AG09309 (cell line): ENCODE results near the gene PDCD7.

Experiments
- DNase-seq: peaks from one replicate; pipeline ENCODE4 v3.0.0-alpha.2; 2010; ENCODE audit warnings: low read depth
- H3K4me3 ChIP-seq: 2 replicates; pipeline ENCODE4 v1.5.1; 2011; ENCODE audit warnings: mild to moderate bottlenecking, low read depth, low read length, moderate library complexity; ENCODE audit not compliant: control insufficient read depth
- TF ChIP-seq, protein P1 (sequence below): IDR thresholded peaks from 2 replicates; pipeline ENCODE4 v1.5.1; 2011; ENCODE audit warnings: mild to moderate bottlenecking, low read depth, low read length, inconsistent platforms; ENCODE audit not compliant: insufficient read depth, control insufficient read depth; ENCODE audit errors: missing control alignments

PDCD7 gene

GRCh38 chr15:65072617-65073016, 61.0 kb downstream of the PDCD7 start:
- TF ChIP-seq, protein P1, sequence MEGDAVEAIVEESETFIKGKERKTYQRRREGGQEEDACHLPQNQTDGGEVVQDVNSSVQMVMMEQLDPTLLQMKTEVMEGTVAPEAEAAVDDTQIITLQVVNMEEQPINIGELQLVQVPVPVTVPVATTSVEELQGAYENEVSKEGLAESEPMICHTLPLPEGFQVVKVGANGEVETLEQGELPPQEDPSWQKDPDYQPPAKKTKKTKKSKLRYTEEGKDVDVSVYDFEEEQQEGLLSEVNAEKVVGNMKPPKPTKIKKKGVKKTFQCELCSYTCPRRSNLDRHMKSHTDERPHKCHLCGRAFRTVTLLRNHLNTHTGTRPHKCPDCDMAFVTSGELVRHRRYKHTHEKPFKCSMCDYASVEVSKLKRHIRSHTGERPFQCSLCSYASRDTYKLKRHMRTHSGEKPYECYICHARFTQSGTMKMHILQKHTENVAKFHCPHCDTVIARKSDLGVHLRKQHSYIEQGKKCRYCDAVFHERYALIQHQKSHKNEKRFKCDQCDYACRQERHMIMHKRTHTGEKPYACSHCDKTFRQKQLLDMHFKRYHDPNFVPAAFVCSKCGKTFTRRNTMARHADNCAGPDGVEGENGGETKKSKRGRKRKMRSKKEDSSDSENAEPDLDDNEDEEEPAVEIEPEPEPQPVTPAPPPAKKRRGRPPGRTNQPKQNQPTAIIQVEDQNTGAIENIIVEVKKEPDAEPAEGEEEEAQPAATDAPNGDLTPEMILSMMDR = no peak
- H3K4me3 ChIP-seq = no peak overlapping the region
- no peak for DNase-seq

DNA sequence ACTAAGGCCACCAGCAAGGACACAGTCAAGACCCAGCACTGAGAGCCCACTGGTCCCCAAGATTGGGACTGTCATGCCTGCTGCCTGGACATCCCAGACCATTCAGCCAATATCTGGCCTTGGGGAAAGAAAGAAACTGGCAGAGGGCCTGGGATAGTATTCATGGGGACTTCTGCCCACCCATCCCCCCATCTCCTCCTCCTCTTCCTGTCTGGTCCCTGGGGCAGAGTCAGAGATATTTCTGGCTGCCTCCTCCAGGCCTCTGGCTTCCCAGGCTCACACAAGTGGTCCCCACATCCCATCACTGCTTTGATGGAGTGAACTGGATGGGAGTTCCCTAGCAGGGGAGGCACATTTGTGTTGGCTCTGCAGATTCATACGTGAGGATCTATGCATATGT, 61.6 kb downstream of the PDCD7 start:
- H3K4me3 ChIP-seq = no peak overlapping the region
- no peak for DNase-seq
- TF ChIP-seq, protein P1 = no peak

DNA sequence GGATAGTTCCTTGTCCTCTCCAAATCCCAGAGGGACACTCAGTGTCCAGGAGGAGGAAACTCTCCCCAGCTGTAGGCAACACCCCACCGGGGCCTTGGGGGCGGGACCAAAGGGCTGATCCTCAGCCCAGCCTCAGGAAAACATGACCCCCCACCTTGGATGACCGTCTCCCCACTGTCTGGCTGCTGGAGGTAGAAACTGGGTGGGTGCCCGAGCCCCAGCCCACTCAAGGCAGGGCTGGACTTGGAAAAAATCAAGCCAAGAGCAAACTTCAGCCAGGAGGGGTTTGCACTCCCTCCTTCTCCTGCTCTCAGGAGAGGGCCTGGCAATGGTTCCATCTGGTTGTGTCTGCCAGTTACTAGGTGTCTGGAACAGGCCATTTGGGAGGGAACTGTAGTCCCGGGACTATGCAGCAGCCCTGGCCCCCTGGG, 62.2 kb downstream of the PDCD7 start:
- TF ChIP-seq, protein P1 = no peak
- no peak overlapping the region for H3K4me3 ChIP-seq
- no peak for DNase-seq

GRCh38 chr15:65069779-65070546, 63.6 kb downstream of the PDCD7 start:
- TF ChIP-seq, protein P1 = no peak
- no peak overlapping the region for H3K4me3 ChIP-seq
- no peak for DNase-seq

GRCh38 chr15:65069179-65069578, 64.4 kb downstream of the PDCD7 start:
- TF ChIP-seq, protein P1 = no peak
- no peak overlapping the region for H3K4me3 ChIP-seq
- DNase-seq = peak; percentile 80

DNA sequence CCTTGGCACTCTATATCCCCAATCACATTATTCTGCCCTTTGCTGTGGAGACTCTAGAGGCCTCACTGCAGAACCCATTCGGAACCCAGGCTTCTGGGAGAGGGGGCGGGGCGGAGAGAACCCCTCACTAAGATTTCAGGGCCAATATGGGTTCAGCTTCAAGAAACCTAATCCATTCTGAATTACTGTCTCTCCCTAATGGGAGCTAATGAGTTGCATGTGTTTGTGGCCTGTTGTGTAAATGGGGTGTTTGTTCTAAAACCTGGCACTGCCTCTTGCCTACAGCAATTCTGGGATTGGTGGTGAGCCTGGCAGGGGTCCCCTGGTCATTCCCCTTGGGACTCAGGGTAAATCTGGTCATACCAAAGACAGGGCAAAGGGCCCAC, 65.2 kb downstream of the PDCD7 start:
- H3K4me3 ChIP-seq = no peak overlapping the region
- DNase-seq = no peak
- TF ChIP-seq, protein P1 = no peak
